Mesenchymal stem cell (in vitro differentiated cells and primary cell): ENCODE measurements around the gene C5AR1.
A peak's percentile ranks its signal among the peaks of the same experiment; 100 is the strongest.

Experiments used
- DNase-seq: peaks from one replicate; pipeline ENCODE4 v3.0.0-alpha.2; 2013
- H2AFZ ChIP-seq: one replicate; pipeline ENCODE4 v1.6.1; 2013; ENCODE audit warnings: low read depth, mild to moderate bottlenecking, control low read depth, inconsistent platforms, low read length, moderate library complexity
- H2AK5ac ChIP-seq: 2 replicates; pipeline ENCODE4 v1.6.1; 2013; ENCODE audit warnings: low read length, moderate library complexity, mild to moderate bottlenecking, inconsistent platforms; ENCODE audit not compliant: severe bottlenecking
- H2BK120ac ChIP-seq: one replicate; pipeline ENCODE4 v1.6.1; 2013; ENCODE audit warnings: low read depth, mild to moderate bottlenecking, inconsistent platforms, low read length, moderate library complexity
- H2BK12ac ChIP-seq, 2 experiments: one replicate each; pipeline ENCODE4 v1.6.1; 2013; ENCODE audit warnings: inconsistent platforms in 2 of 2, low read length in 2 of 2, mild to moderate bottlenecking in 2 of 2, moderate library complexity in 2 of 2, control low read depth in 1 of 2
- H2BK15ac ChIP-seq: one replicate; pipeline ENCODE4 v1.6.1; 2013; ENCODE audit warnings: mild to moderate bottlenecking, low read depth, inconsistent platforms; ENCODE audit not compliant: poor library complexity, severe bottlenecking
- H2BK5ac ChIP-seq: 2 replicates; pipeline ENCODE4 v1.6.1; 2013; ENCODE audit warnings: low read depth, mild to moderate bottlenecking, low read length, control low read depth, inconsistent platforms; ENCODE audit not compliant: poor library complexity, severe bottlenecking
- H3K14ac ChIP-seq, 2 experiments: one replicate each; pipeline ENCODE4 v1.6.1; 2013; ENCODE audit warnings: inconsistent platforms in 2 of 2, low read length in 2 of 2, control low read depth in 1 of 2, mild to moderate bottlenecking in 1 of 2, moderate library complexity in 1 of 2
- H3K18ac ChIP-seq, 2 experiments: one replicate each; pipeline ENCODE4 v1.6.1; 2013; ENCODE audit warnings: inconsistent platforms in 2 of 2, low read length in 2 of 2, control low read depth in 1 of 2, low read depth in 1 of 2, mild to moderate bottlenecking in 1 of 2
- H3K23ac ChIP-seq, 2 experiments: one replicate each; pipeline ENCODE4 v1.6.1; 2013; ENCODE audit warnings: inconsistent platforms in 2 of 2, low read length in 2 of 2, mild to moderate bottlenecking in 2 of 2, moderate library complexity in 2 of 2, control low read depth in 1 of 2
- H3K27ac ChIP-seq: 2 replicates; pipeline ENCODE4 v1.5.1; 2013; ENCODE audit warnings: mild to moderate bottlenecking, moderate library complexity, low read length, control low read depth, inconsistent platforms; ENCODE audit not compliant: poor library complexity, severe bottlenecking
- H3K27me3 ChIP-seq, 2 experiments: 2 replicates each; pipeline versions ENCODE4 v1.6.1 to v1.7.0; 2013; ENCODE audit warnings: low read length in 2 of 2, mild to moderate bottlenecking in 2 of 2, moderate library complexity in 2 of 2, control low read depth in 1 of 2, inconsistent platforms in 1 of 2; ENCODE audit not compliant: control insufficient read depth in 1 of 2, insufficient read depth in 1 of 2
- H3K36me3 ChIP-seq, 2 experiments: 2 replicates each; pipeline versions ENCODE4 v1.6.1 to v1.7.0; 2013; ENCODE audit warnings: low read length in 2 of 2, control low read depth in 1 of 2, inconsistent platforms in 1 of 2, low read depth in 1 of 2, mild to moderate bottlenecking in 1 of 2; ENCODE audit not compliant: insufficient read depth in 2 of 2, control insufficient read depth in 1 of 2
- H3K4ac ChIP-seq, 2 experiments: one replicate each; pipeline ENCODE4 v1.6.1; 2013; ENCODE audit warnings: inconsistent platforms in 2 of 2, low read length in 2 of 2, mild to moderate bottlenecking in 2 of 2, moderate library complexity in 2 of 2, control low read depth in 1 of 2, low read depth in 1 of 2
- H3K4me1 ChIP-seq: 2 replicates; pipeline ENCODE4 v1.6.1; 2013; ENCODE audit warnings: low read depth, low read length, control low read depth; ENCODE audit not compliant: control insufficient read depth, insufficient read depth
- H3K4me2 ChIP-seq: 2 replicates; pipeline ENCODE4 v1.6.1; 2013; ENCODE audit warnings: low read length, mild to moderate bottlenecking, inconsistent platforms; ENCODE audit not compliant: poor library complexity, severe bottlenecking
- H3K4me3 ChIP-seq, 2 experiments: 2 replicates each; pipeline versions ENCODE4 v1.5.1 to v1.7.0; 2013; ENCODE audit warnings: low read length in 2 of 2, mild to moderate bottlenecking in 2 of 2, control low read depth in 1 of 2, low read depth in 1 of 2; ENCODE audit not compliant: insufficient read depth in 1 of 2
- H3K79me1 ChIP-seq: replicated peaks from 2 replicates; pipeline ENCODE4 v1.6.1; 2013; ENCODE audit warnings: mild to moderate bottlenecking, control low read depth, low read length, inconsistent platforms; ENCODE audit not compliant: poor library complexity, severe bottlenecking
- H3K9ac ChIP-seq: 2 replicates; pipeline ENCODE4 v1.7.0; 2013; ENCODE audit warnings: mild to moderate bottlenecking, low read length, moderate library complexity
- H3K9me3 ChIP-seq: 2 replicates; pipeline ENCODE4 v1.7.0; 2013; ENCODE audit warnings: mild to moderate bottlenecking, low read length; ENCODE audit not compliant: control insufficient read depth
- H4K8ac ChIP-seq: one replicate; pipeline ENCODE4 v1.6.1; 2013; ENCODE audit warnings: inconsistent platforms, mild to moderate bottlenecking, low read length, moderate library complexity
- H4K91ac ChIP-seq: one replicate; pipeline ENCODE4 v1.6.1; 2013; ENCODE audit warnings: mild to moderate bottlenecking, low read length, inconsistent platforms
- WGBS: methylation state at CpG from one replicate; pipeline ENCODE4 v1.1.7; 2013; ENCODE audit warnings: mixed read lengths; 5-methylcytosine and 5-hydroxymethylcytosine counted together

C5AR1 gene

GRCh38 chr19:47370045-47370611 is 60.5 kb downstream of the C5AR1 start:
- Histone ChIP-seq H3K9ac (peak overlapping the region; percentile 30), H3K27me3 (no peaks in the 10 kb centered on the region), H3K79me1 (peaks cover 33% of the 10 kb centered on the region), H3K18ac (no peak overlapping the region), H4K8ac (no peak overlapping the region), H3K4ac (no peak overlapping the region), H3K23ac (no peak overlapping the region), H3K14ac (peak overlapping the region in 1 of 2 experiments; percentile 49), H2BK15ac (no peak overlapping the region), H3K4me1 (peaks cover 18% of the 10 kb centered on the region), H3K36me3 (peaks cover 67 to 71% of the 10 kb centered on the region in 2 experiments), H2BK5ac (no peak overlapping the region), H3K4me3 (no peak overlapping the region), H3K9me3 (no peaks in the 10 kb centered on the region), H2BK12ac (no peak overlapping the region), H4K91ac (no peak overlapping the region), H2AK5ac (peak overlapping the region; percentile 7), H2AFZ (no peak overlapping the region), H3K27ac (peak overlapping the region; percentile 45), H2BK120ac (no peak overlapping the region), H3K4me2 (no peak overlapping the region)
- peak; percentile 65 for DNase-seq
- WGBS = 85% methylated on average over 10 of the region's 10 CpGs

DNA sequence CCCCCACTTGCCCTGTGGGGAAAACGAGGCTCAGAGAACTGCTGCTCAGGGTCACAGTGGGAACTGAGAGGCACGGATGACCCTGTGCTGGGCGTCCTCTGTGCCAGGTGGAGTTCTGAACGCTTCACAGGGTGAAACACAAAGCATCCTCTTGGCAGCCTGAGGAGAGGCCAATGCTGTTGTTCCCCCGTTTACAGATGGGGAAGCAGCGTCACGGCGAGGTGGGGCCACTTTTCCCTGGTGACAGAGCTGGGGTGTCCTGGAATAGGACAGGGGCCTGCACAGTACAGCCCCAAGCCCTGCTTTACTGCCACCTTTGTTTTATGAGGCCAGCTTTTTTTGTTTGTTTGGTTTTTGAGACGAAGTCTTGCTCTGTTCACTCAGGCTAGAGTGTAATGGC is 61.6 kb downstream of the C5AR1 start:
- Histone ChIP-seq H2AFZ (no peak overlapping the region), H3K4ac (no peak overlapping the region), H2BK12ac (no peak overlapping the region), H3K27ac (no peak overlapping the region), H3K4me2 (no peak overlapping the region), H3K9me3 (no peaks in the 10 kb centered on the region), H3K27me3 (no peaks in the 10 kb centered on the region), H3K18ac (no peak overlapping the region), H3K4me1 (peaks cover 24% of the 10 kb centered on the region), H2AK5ac (peak overlapping the region; percentile 49), H3K9ac (peak overlapping the region; percentile 30), H4K91ac (peak overlapping the region; percentile 18), H3K36me3 (peaks cover 71 to 77% of the 10 kb centered on the region in 2 experiments), H3K4me3 (no peak overlapping the region), H3K79me1 (peaks cover 42% of the 10 kb centered on the region), H2BK5ac (no peak overlapping the region), H4K8ac (no peak overlapping the region), H2BK120ac (no peak overlapping the region), H3K14ac (no peak overlapping the region), H2BK15ac (no peak overlapping the region), H3K23ac (no peak overlapping the region)
- DNase-seq = no peak
- 97% methylated on average over 9 of the region's 9 CpGs for WGBS
